Kidney (tissue), 14 donors: ENCODE measurements around the gene SACM1L. TPM values are rescaled to one million over a fixed set of nuclear protein-coding genes. Genes with fewer than 3 reads are reported as not detected.

ENCODE experiments used
- DNase-seq, 5 donors: peaks; one replicate each; pipeline ENCODE4 v3.0.0-alpha.2; 2013 to 2020
- FAIRE-seq: peaks from 2 replicates; lab custom pipeline; 2012; peaks lifted over from hg19 to GRCh38; lab: Jason Lieb, UNC
- H3K27ac ChIP-seq, 2 donors: one replicate each; pipeline ENCODE4 v1.7.0; 2013; ENCODE audit warnings: low read depth in 2 of 2, low read length in 2 of 2, inconsistent platforms in 1 of 2
- H3K27me3 ChIP-seq: one replicate; pipeline ENCODE4 v1.7.1; 2013; ENCODE audit warnings: low read length, inconsistent platforms; ENCODE audit not compliant: control insufficient read depth, insufficient read depth
- H3K36me3 ChIP-seq, 3 donors: one replicate each; pipeline versions ENCODE4 v1.7.0 to v1.7.1; 2013; ENCODE audit warnings: low read length in 3 of 3, control low read depth in 1 of 3, inconsistent platforms in 1 of 3; ENCODE audit not compliant: insufficient read depth in 3 of 3, control insufficient read depth in 2 of 3
- H3K4me1 ChIP-seq, 3 donors: one replicate each; pipeline versions ENCODE4 v1.7.0 to v1.7.1; 2013; ENCODE audit warnings: low read length in 3 of 3, inconsistent platforms in 1 of 3, low read depth in 1 of 3; ENCODE audit not compliant: control insufficient read depth in 2 of 3, insufficient read depth in 2 of 3
- H3K4me3 ChIP-seq, 3 donors: one replicate each; pipeline versions ENCODE4 v1.7.0 to v1.8.1; 2013; ENCODE audit warnings: low read length in 3 of 3, control low read depth in 1 of 3, inconsistent platforms in 1 of 3
- H3K9ac ChIP-seq, 3 donors: one replicate each; pipeline versions ENCODE4 v1.7.0 to v1.7.1; 2013; ENCODE audit warnings: low read length in 3 of 3, control low read depth in 1 of 3, inconsistent platforms in 1 of 3
- H3K9me3 ChIP-seq, 3 donors: one replicate each; pipeline versions ENCODE4 v1.7.0 to v1.7.1; 2013; ENCODE audit warnings: low read length in 3 of 3, control low read depth in 1 of 3, inconsistent platforms in 1 of 3; ENCODE audit not compliant: control insufficient read depth in 2 of 3, insufficient read depth in 1 of 3
- CTCF ChIP-seq: IDR thresholded peaks from 3 replicates; pipeline ENCODE4 v1.5.1; 2012; ENCODE audit warnings: mild to moderate bottlenecking, moderate library complexity, borderline replicate concordance; ENCODE audit not compliant: insufficient read depth; ENCODE audit errors: extremely low read depth
- intact Hi-C: fragments of 100-400 bp; cut with DNase I; formaldehyde crosslinking; loops from one replicate; pipeline ENCODE4 v1.11.1; 2022
- polyA plus RNA-seq: library from polyadenylated mRNA; stranded (reverse); fragments of 350-450 nt; fragmentation: Illumina TruSeq; extraction: RNeasy Lipid Tissue Mini Kit (QIAGEN cat#74804); gene quantifications from one replicate; pipeline ENCODE4 v1.2.3, GENCODE V29; 2014; ENCODE audit warnings: low read depth, low replicate concordance; ENCODE audit not compliant: insufficient read depth
- total RNA-seq: library from RNA; stranded (reverse); fragmentation: NEBNext Ultra II Directional; extraction: Animal tissue kit (Norgen Biotek cat#: 25700); gene quantifications from one replicate; pipeline ENCODE4 v1.2.1, GENCODE V29; 2021
- donor health status: control.
- donor health status: control.
- donor health status: control.
- donor health status: control.
- donor health status: control.
- donor health status: DM: yes; HTN: yes; CAD: no.
- donor health status: Normal renal cell carcinoma (clear cell type).

SACM1L gene
- total and polyA plus RNA-seq, 2 donors from 2014 or later = 27.1 to 53.1 TPM

GRCh38 chr3:45704301-45704943 lies 15.2 kb downstream of the SACM1L start:
- FAIRE-seq = no peak
- DNase-seq = no peak
- intact Hi-C loops = no loop called here
- Histone ChIP-seq H3K4me1 (no peaks in the 10 kb centered on the region), H3K36me3 (peaks cover 3 to 11% (median 7%) of the 10 kb centered on the region in 3 donors), H3K9ac (no peak overlapping the region), H3K4me3 (no peak overlapping the region), H3K27me3 (no peaks in the 10 kb centered on the region), H3K9me3 (no peaks in the 10 kb centered on the region), H3K27ac (no peak overlapping the region)
- no peak for TF ChIP-seq CTCF

DNA sequence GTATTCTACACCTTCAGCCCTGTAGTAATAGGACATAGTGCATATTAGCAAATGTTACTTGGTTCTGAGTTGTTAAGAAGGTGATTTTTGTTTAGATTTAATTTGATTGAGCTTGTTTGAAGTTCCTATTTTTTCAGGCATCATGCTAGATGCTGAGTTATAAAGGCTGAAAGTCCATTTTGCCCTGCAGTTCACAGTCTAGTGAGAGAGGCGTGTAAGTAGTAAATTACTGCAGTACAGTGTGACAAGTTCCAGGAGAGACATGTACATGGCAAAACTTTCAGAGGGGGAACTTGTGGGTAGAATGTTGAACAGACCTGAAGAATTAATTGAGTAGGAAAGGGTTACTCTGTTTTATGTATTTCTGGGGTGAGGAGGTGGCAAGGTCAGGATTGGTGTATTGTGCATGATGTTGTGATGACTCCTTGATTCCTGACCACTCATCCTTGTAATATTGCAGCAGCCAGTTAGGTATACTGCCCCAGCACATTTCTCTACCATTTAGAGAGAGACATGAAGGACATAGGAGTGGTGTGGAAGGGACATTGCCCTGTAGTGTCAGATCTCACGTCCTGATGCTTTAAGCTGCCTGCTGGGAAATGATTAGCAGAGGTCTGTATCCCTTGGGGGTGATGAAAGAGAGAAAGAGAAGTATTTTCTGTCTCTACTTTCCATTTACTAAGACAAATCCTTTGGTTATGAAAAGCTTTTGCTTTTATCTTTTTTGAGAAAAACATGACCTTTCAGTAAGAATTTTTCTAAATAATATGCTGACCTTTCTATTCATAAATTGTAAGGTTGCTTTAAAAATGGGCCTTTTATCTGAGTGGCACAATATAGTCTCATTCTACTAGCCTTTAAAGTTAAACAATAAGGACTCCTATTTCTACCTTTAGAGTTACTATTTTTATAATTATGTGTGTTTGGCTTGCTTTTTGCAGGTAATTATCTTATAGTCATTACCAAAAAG lies 16.9 kb downstream of the SACM1L start:
- Histone ChIP-seq H3K4me3 (no peak overlapping the region), H3K27ac (no peak overlapping the region), H3K9me3 (no peaks in the 10 kb centered on the region), H3K36me3 (peaks cover 3 to 15% (median 7%) of the 10 kb centered on the region in 3 donors), H3K4me1 (no peaks in the 10 kb centered on the region), H3K9ac (no peak overlapping the region), H3K27me3 (no peaks in the 10 kb centered on the region)
- no peak for FAIRE-seq
- no peak for DNase-seq
- intact Hi-C loops = no loop called here
- no peak for TF ChIP-seq CTCF

DNA sequence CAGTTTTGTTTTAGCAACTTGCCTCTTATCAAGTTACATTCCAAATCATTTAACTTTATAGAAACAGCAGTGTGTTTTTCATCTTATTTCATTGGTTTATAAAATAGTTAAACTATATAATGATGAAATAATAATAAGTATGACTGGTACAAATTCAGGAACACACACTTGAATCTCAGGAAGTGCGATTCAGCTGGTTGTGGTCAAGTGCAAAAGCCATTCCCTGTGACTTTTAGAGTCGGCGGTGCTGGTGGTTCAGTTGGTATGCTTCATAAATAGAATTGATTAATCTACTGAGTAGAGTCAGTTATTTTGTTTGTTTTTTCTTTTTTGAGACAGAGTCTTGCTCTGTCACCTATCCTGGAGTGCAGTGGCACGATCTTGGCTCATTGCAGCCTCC lies 22.7 kb downstream of the SACM1L start:
- Histone ChIP-seq H3K4me1 (no peaks in the 10 kb centered on the region), H3K4me3 (no peak overlapping the region), H3K9ac (no peak overlapping the region), H3K9me3 (no peaks in the 10 kb centered on the region), H3K27ac (no peak overlapping the region), H3K36me3 (peaks cover 3 to 31% (median 15%) of the 10 kb centered on the region in 3 donors), H3K27me3 (no peaks in the 10 kb centered on the region)
- no peak for DNase-seq
- TF ChIP-seq CTCF = no peak
- intact Hi-C loops = no loop called here
- no peak for FAIRE-seq
